GM12878 (cell line): ENCODE data around the gene OR4E2. TPM values are rescaled to one million over a fixed set of nuclear protein-coding genes. Genes with fewer than 3 reads are reported as not detected.

ENCODE experiments used
- polyA plus RNA-seq, 11 experiments: library from polyadenylated mRNA; depleted of rRNA in 4 of 11; unstranded in 6 of 11; stranded (reverse) in 5 of 11; fragments of >200 nt; fragmentation: Nextera tagmentation in 4 of 11; fragmentation: Illumina TruSeq in 1 of 11; extraction: Ambion mirVana in 4 of 11; extraction: Trizol in 1 of 11; gene quantifications; 1 replicate in 1 of 11; 2 replicates in 10 of 11; pipeline versions ENCODE4 v1.2.1 to v1.2.3, GENCODE V29; 2011 to 2016; ENCODE audit warnings: inconsistent platforms in 2 of 11, missing spikeins in 2 of 11, low read depth in 1 of 11
- small RNA-seq: library from RNA; depleted of rRNA; stranded (forward); fragments of <200 nt; gene quantifications from one replicate; pipeline ENCODE3, GENCODE V24; 2014
- total RNA-seq, 4 experiments: library from RNA; depleted of rRNA in 3 of 4; stranded (reverse); fragments of >200 nt in 3 of 4; fragmentation: Illumina TruSeq in 1 of 4; extraction: Trizol in 1 of 4; gene quantifications; 2 replicates each; pipeline versions ENCODE4 v1.2.1 to v1.2.3, GENCODE V29; 2013 to 2021

The OR4E2 gene
- total and polyA plus RNA-seq, 10 of the 15 experiments (the other 5 are each of a cell fraction or from before 2014, with no cell fraction given), result not detected

Small RNA genes lying within 50 kb of the gene (small RNA-seq; reads per million reads assigned to genes)
- gene AC243972.3, result not detected

Other genes starting within 250 kb of the OR4E2 start
Only the 7 nearest of the 8 such genes appear.
- 10.5 and 13.1 TPM in 2 replicates for gene RAB2B, start 176.9 kb upstream of the OR4E2 start, total RNA-seq (2014; rRNA removed)
- 18.8 and 19.9 TPM in 2 replicates for gene RAB2B, start 176.9 kb upstream of the OR4E2 start, total RNA-seq (2014; rRNA removed; fragmentation: Illumina TruSeq; extraction: Trizol)
- 14.5 and 18.4 TPM in 2 replicates for gene RAB2B, start 176.9 kb upstream of the OR4E2 start, total RNA-seq (2021)
- gene RAB2B, start 176.9 kb upstream of the OR4E2 start, polyA plus RNA-seq (2011; rRNA removed), result 45.1 and 57.7 TPM in 2 replicates
- gene RAB2B, start 176.9 kb upstream of the OR4E2 start, polyA plus RNA-seq (2014; fragmentation: Illumina TruSeq; extraction: Trizol), result 19.4 and 26.2 TPM in 2 replicates
- gene RAB2B, start 176.9 kb upstream of the OR4E2 start, polyA plus RNA-seq (2014; fragmentation: Nextera tagmentation; extraction: Ambion mirVana), result 1 to 10 TPM; 5.6 to 9.8 TPM
- gene RAB2B, start 176.9 kb upstream of the OR4E2 start, polyA plus RNA-seq (2014; rRNA removed), result 16.4 and 18.8 TPM in 2 replicates
- gene RAB2B, start 176.9 kb upstream of the OR4E2 start, polyA plus RNA-seq (2016; fragmentation: Nextera tagmentation; extraction: Ambion mirVana), result 10 to 100 TPM in 1 of 2 experiments, 1 to 10 TPM in 1; 9.6 to 10.3 TPM
- gene TOX4, start 176.6 kb upstream of the OR4E2 start, total RNA-seq (2014; rRNA removed), result 17.1 and 18.4 TPM in 2 replicates
- 26.0 and 27.4 TPM in 2 replicates for gene TOX4, start 176.6 kb upstream of the OR4E2 start, total RNA-seq (2014; rRNA removed; fragmentation: Illumina TruSeq; extraction: Trizol)
- 53.8 and 55.5 TPM in 2 replicates for gene TOX4, start 176.6 kb upstream of the OR4E2 start, total RNA-seq (2021)
- 70.3 and 113 TPM in 2 replicates for gene TOX4, start 176.6 kb upstream of the OR4E2 start, polyA plus RNA-seq (2011; rRNA removed)
- 59.8 and 74.8 TPM in 2 replicates for gene TOX4, start 176.6 kb upstream of the OR4E2 start, polyA plus RNA-seq (2014; fragmentation: Illumina TruSeq; extraction: Trizol)
- gene TOX4, start 176.6 kb upstream of the OR4E2 start, polyA plus RNA-seq (2014; fragmentation: Nextera tagmentation; extraction: Ambion mirVana), result 10 to 100 TPM; 54.7 to 55.5 TPM
- 53.1 and 54.8 TPM in 2 replicates for gene TOX4, start 176.6 kb upstream of the OR4E2 start, polyA plus RNA-seq (2014; rRNA removed)
- gene TOX4, start 176.6 kb upstream of the OR4E2 start, polyA plus RNA-seq (2016; fragmentation: Nextera tagmentation; extraction: Ambion mirVana), result 10 to 100 TPM; 54.8 to 57.8 TPM
- 66.3 and 79.6 TPM in 2 replicates for gene METTL3, start 142.5 kb upstream of the OR4E2 start, total RNA-seq (2014; rRNA removed)
- 54.8 and 56.5 TPM in 2 replicates for gene METTL3, start 142.5 kb upstream of the OR4E2 start, total RNA-seq (2014; rRNA removed; fragmentation: Illumina TruSeq; extraction: Trizol)
- 56.6 and 63.9 TPM in 2 replicates for gene METTL3, start 142.5 kb upstream of the OR4E2 start, total RNA-seq (2021)
- 147 and 165 TPM in 2 replicates for gene METTL3, start 142.5 kb upstream of the OR4E2 start, polyA plus RNA-seq (2011; rRNA removed)
- 69.4 and 71.4 TPM in 2 replicates for gene METTL3, start 142.5 kb upstream of the OR4E2 start, polyA plus RNA-seq (2014; fragmentation: Illumina TruSeq; extraction: Trizol)
- 10 to 100 TPM; 32.8 to 36.0 TPM for gene METTL3, start 142.5 kb upstream of the OR4E2 start, polyA plus RNA-seq (2014; fragmentation: Nextera tagmentation; extraction: Ambion mirVana)
- 82.5 and 83.9 TPM in 2 replicates for gene METTL3, start 142.5 kb upstream of the OR4E2 start, polyA plus RNA-seq (2014; rRNA removed)
- 10 to 100 TPM; 64.7 to 70.9 TPM for gene METTL3, start 142.5 kb upstream of the OR4E2 start, polyA plus RNA-seq (2016; fragmentation: Nextera tagmentation; extraction: Ambion mirVana)
- gene SALL2, start 127.5 kb upstream of the OR4E2 start, total RNA-seq (2014; rRNA removed), result 1.5 and 1.6 TPM in 2 replicates
- 1.7 and 1.8 TPM in 2 replicates for gene SALL2, start 127.5 kb upstream of the OR4E2 start, total RNA-seq (2014; rRNA removed; fragmentation: Illumina TruSeq; extraction: Trizol)
- 6.2 and 6.3 TPM in 2 replicates for gene SALL2, start 127.5 kb upstream of the OR4E2 start, total RNA-seq (2021)
- gene SALL2, start 127.5 kb upstream of the OR4E2 start, polyA plus RNA-seq (2011; rRNA removed), result 2.0 and 2.6 TPM in 2 replicates
- 4.7 and 5.1 TPM in 2 replicates for gene SALL2, start 127.5 kb upstream of the OR4E2 start, polyA plus RNA-seq (2014; fragmentation: Illumina TruSeq; extraction: Trizol)
- gene SALL2, start 127.5 kb upstream of the OR4E2 start, polyA plus RNA-seq (2014; fragmentation: Nextera tagmentation; extraction: Ambion mirVana), result 1 to 10 TPM; 1.9 to 2.3 TPM
- 3.4 and 4.5 TPM in 2 replicates for gene SALL2, start 127.5 kb upstream of the OR4E2 start, polyA plus RNA-seq (2014; rRNA removed)
- gene SALL2, start 127.5 kb upstream of the OR4E2 start, polyA plus RNA-seq (2016; fragmentation: Nextera tagmentation; extraction: Ambion mirVana), result 1 to 10 TPM; 1.6 to 1.7 TPM
- not detected in 2 replicates for gene OR10G3, start 73.8 kb upstream of the OR4E2 start, total RNA-seq (2014; rRNA removed)
- gene OR10G3, start 73.8 kb upstream of the OR4E2 start, total RNA-seq (2014; rRNA removed; fragmentation: Illumina TruSeq; extraction: Trizol), result not detected in 2 replicates
- gene OR10G3, start 73.8 kb upstream of the OR4E2 start, total RNA-seq (2021), result not detected in 2 replicates
- not detected in 2 replicates for gene OR10G3, start 73.8 kb upstream of the OR4E2 start, polyA plus RNA-seq (2011; rRNA removed)
- gene OR10G3, start 73.8 kb upstream of the OR4E2 start, polyA plus RNA-seq (2014; fragmentation: Illumina TruSeq; extraction: Trizol), result not detected in 2 replicates
- not detected for gene OR10G3, start 73.8 kb upstream of the OR4E2 start, polyA plus RNA-seq (2014; fragmentation: Nextera tagmentation; extraction: Ambion mirVana)
- gene OR10G3, start 73.8 kb upstream of the OR4E2 start, polyA plus RNA-seq (2014; rRNA removed), result not detected in 2 replicates
- not detected for gene OR10G3, start 73.8 kb upstream of the OR4E2 start, polyA plus RNA-seq (2016; fragmentation: Nextera tagmentation; extraction: Ambion mirVana)
- not detected in 2 replicates for gene OR10G2, start 18.9 kb upstream of the OR4E2 start, total RNA-seq (2014; rRNA removed)
- not detected in 2 replicates for gene OR10G2, start 18.9 kb upstream of the OR4E2 start, total RNA-seq (2014; rRNA removed; fragmentation: Illumina TruSeq; extraction: Trizol)
- gene OR10G2, start 18.9 kb upstream of the OR4E2 start, total RNA-seq (2021), result not detected in 2 replicates
- not detected in 2 replicates for gene OR10G2, start 18.9 kb upstream of the OR4E2 start, polyA plus RNA-seq (2011; rRNA removed)
- gene OR10G2, start 18.9 kb upstream of the OR4E2 start, polyA plus RNA-seq (2014; fragmentation: Illumina TruSeq; extraction: Trizol), result not detected in 2 replicates
- gene OR10G2, start 18.9 kb upstream of the OR4E2 start, polyA plus RNA-seq (2014; fragmentation: Nextera tagmentation; extraction: Ambion mirVana), result not detected
- not detected in 2 replicates for gene OR10G2, start 18.9 kb upstream of the OR4E2 start, polyA plus RNA-seq (2014; rRNA removed)
- not detected for gene OR10G2, start 18.9 kb upstream of the OR4E2 start, polyA plus RNA-seq (2016; fragmentation: Nextera tagmentation; extraction: Ambion mirVana)
- gene OR4E1, start 20.0 kb downstream of the OR4E2 start, total RNA-seq (2014; rRNA removed), result not detected in 2 replicates
- gene OR4E1, start 20.0 kb downstream of the OR4E2 start, total RNA-seq (2014; rRNA removed; fragmentation: Illumina TruSeq; extraction: Trizol), result not detected in 2 replicates
- gene OR4E1, start 20.0 kb downstream of the OR4E2 start, total RNA-seq (2021), result not detected in 2 replicates
- not detected in 2 replicates for gene OR4E1, start 20.0 kb downstream of the OR4E2 start, polyA plus RNA-seq (2011; rRNA removed)
- gene OR4E1, start 20.0 kb downstream of the OR4E2 start, polyA plus RNA-seq (2014; fragmentation: Illumina TruSeq; extraction: Trizol), result not detected in 2 replicates
- gene OR4E1, start 20.0 kb downstream of the OR4E2 start, polyA plus RNA-seq (2014; fragmentation: Nextera tagmentation; extraction: Ambion mirVana), result not detected
- gene OR4E1, start 20.0 kb downstream of the OR4E2 start, polyA plus RNA-seq (2014; rRNA removed), result not detected in 2 replicates
- not detected for gene OR4E1, start 20.0 kb downstream of the OR4E2 start, polyA plus RNA-seq (2016; fragmentation: Nextera tagmentation; extraction: Ambion mirVana)